GM23338 (cell line): ENCODE results near the gene FKBP1B. TPM values are rescaled to one million over a fixed set of nuclear protein-coding genes. Genes with fewer than 3 reads are reported as not detected.
A peak's percentile ranks its signal among the peaks of the same experiment; 100 is the strongest.

Experiments
- ATAC-seq: fragments of 200-7000 bp; cut with Tn5 transposase; 3 replicates; pipeline ENCODE4 v1.9.1; 2020
- DNase-seq: peaks from one replicate; pipeline ENCODE4 v3.0.0-alpha.2; 2015; ENCODE audit warnings: low spot score
- H2AFZ ChIP-seq: fragments of 200-600 bp; sonication (generic); 2 replicates; pipeline ENCODE4 v1.8.0; 2016; ENCODE audit warnings: antibody characterized with exemption, mild to moderate bottlenecking, moderate library complexity
- H3F3A ChIP-seq: fragments of 200-600 bp; sonication (generic); replicated peaks from 2 replicates; pipeline ENCODE4 v1.8.0; 2017; ENCODE audit warnings: antibody characterized with exemption, mixed run types, low read depth
- H3K27ac ChIP-seq: fragments of 200-600 bp; sonication (generic); 2 replicates; pipeline ENCODE4 v1.6.1; 2016; ENCODE audit warnings: low read depth
- H3K27me3 ChIP-seq: fragments of 200-600 bp; sonication (generic); 2 replicates; pipeline ENCODE4 v1.8.0; 2016; ENCODE audit warnings: mild to moderate bottlenecking, mixed run types, moderate library complexity; ENCODE audit not compliant: insufficient read depth
- H3K36me3 ChIP-seq: fragments of 200-600 bp; sonication (generic); 2 replicates; pipeline ENCODE4 v1.8.0; 2016; ENCODE audit warnings: mild to moderate bottlenecking; ENCODE audit not compliant: insufficient read depth
- H3K4me1 ChIP-seq: fragments of 200-600 bp; sonication (generic); 2 replicates; pipeline ENCODE4 v1.8.0; 2016; ENCODE audit warnings: mild to moderate bottlenecking, moderate library complexity; ENCODE audit not compliant: insufficient read depth
- H3K4me2 ChIP-seq: fragments of 200-600 bp; sonication (generic); 2 replicates; pipeline ENCODE4 v1.7.1; 2017; ENCODE audit warnings: mixed run types
- H3K4me3 ChIP-seq: fragments of 200-600 bp; sonication (generic); 2 replicates; pipeline ENCODE4 v1.6.1; 2016; ENCODE audit warnings: mixed run types
- H3K79me2 ChIP-seq: fragments of 200-600 bp; sonication (generic); replicated peaks from 2 replicates; pipeline ENCODE4 v1.8.0; 2017; ENCODE audit warnings: mild to moderate bottlenecking; ENCODE audit not compliant: insufficient read depth
- H3K9me2 ChIP-seq: fragments of 200-600 bp; sonication (generic); 2 replicates; pipeline ENCODE4 v1.8.0; 2017; ENCODE audit not compliant: insufficient read depth
- H4K20me1 ChIP-seq: fragments of 200-600 bp; sonication (generic); replicated peaks from 2 replicates; pipeline ENCODE4 v1.8.0; 2017; ENCODE audit warnings: mild to moderate bottlenecking; ENCODE audit not compliant: insufficient read depth
- H3K27ac Mint-ChIP-seq: 2 replicates; pipeline ENCODE4 v1.8.0; 2020; ENCODE audit warnings: inconsistent platforms, mild to moderate bottlenecking, moderate library complexity, mixed read lengths
- H3K27me3 Mint-ChIP-seq: 3 replicates; pipeline ENCODE4 v1.8.0; 2022; ENCODE audit warnings: low read depth, mild to moderate bottlenecking, moderate library complexity, mixed read lengths, inconsistent platforms; ENCODE audit not compliant: insufficient read depth, poor library complexity
- H3K36me3 Mint-ChIP-seq: 3 replicates; pipeline ENCODE4 v1.8.0; 2021; ENCODE audit warnings: low read depth, mild to moderate bottlenecking, inconsistent platforms, moderate library complexity, mixed read lengths
- H3K4me1 Mint-ChIP-seq: 3 replicates; pipeline ENCODE4 v1.8.0; 2020; ENCODE audit warnings: mild to moderate bottlenecking, inconsistent platforms, mixed read lengths
- H3K4me3 Mint-ChIP-seq: 3 replicates; pipeline ENCODE4 v1.8.0; 2021; ENCODE audit warnings: moderate library complexity, mild to moderate bottlenecking, inconsistent platforms, mixed read lengths
- H3K9me3 Mint-ChIP-seq: 3 replicates; pipeline ENCODE4 v1.8.0; 2020; ENCODE audit warnings: moderate library complexity, mild to moderate bottlenecking, inconsistent platforms, mixed read lengths
- CREB1 ChIP-seq: fragments of 250-450 bp; sonication (Bioruptor Pico); IDR thresholded peaks from 2 replicates; pipeline ENCODE4 v1.5.0; 2020; ENCODE audit warnings: low read depth, mild to moderate bottlenecking, moderate library complexity
- CTCF ChIP-seq, 2 experiments: fragments of 200-600 bp in 1 of 2; sonication (generic) in 1 of 2; conservative IDR thresholded peaks; 2 replicates each; pipeline versions ENCODE4 v1.5.1 to v1.6.1; 2016 to 2017; ENCODE audit warnings: antibody characterized with exemption in 2 of 2, low read depth in 2 of 2, mild to moderate bottlenecking in 2 of 2, moderate library complexity in 1 of 2
- ETS1 ChIP-seq: IDR thresholded peaks from 2 replicates; pipeline ENCODE4 v1.6.1; 2016; ENCODE audit warnings: antibody characterized with exemption
- EZH2 ChIP-seq: fragments of 200-600 bp; sonication (generic); IDR thresholded peaks from one replicate; pipeline ENCODE4 v1.8.0; 2017; ENCODE audit warnings: antibody characterized with exemption, mild to moderate bottlenecking, low read depth; ENCODE audit not compliant: unreplicated experiment
- EZH2phosphoT487 ChIP-seq: fragments of 200-600 bp; sonication (generic); IDR thresholded peaks from one replicate; pipeline ENCODE4 v1.8.1; 2018; ENCODE audit warnings: antibody characterized with exemption; ENCODE audit not compliant: unreplicated experiment
- JUNB ChIP-seq: IDR thresholded peaks from one replicate; pipeline ENCODE4 v1.6.1; 2016; ENCODE audit warnings: antibody characterized with exemption; ENCODE audit not compliant: unreplicated experiment
- POLR2AphosphoS5 ChIP-seq: IDR thresholded peaks from 2 replicates; pipeline ENCODE4 v1.6.1; 2016; ENCODE audit warnings: antibody characterized with exemption, low read depth
- STAT1 ChIP-seq: IDR thresholded peaks from one replicate; pipeline ENCODE4 v1.6.1; 2016; ENCODE audit warnings: antibody characterized with exemption; ENCODE audit not compliant: unreplicated experiment
- ZNF114 ChIP-seq: fragments of 250-450 bp; sonication (Bioruptor Pico); IDR thresholded peaks from 2 replicates; pipeline ENCODE4 v1.5.0; 2020; ENCODE audit warnings: mild to moderate bottlenecking, moderate library complexity
- ZNF331 ChIP-seq: fragments of 250-450 bp; sonication (Bioruptor Pico); IDR thresholded peaks from 2 replicates; pipeline ENCODE4 v1.5.0; 2020; ENCODE audit warnings: low read depth, mild to moderate bottlenecking, moderate library complexity
- long read RNA-seq: library from polyadenylated mRNA; unstranded; transcript quantifications from one replicate; pipeline ENCODE4 v2.0.0, GENCODE V29; 2020; ENCODE audit not compliant: unreplicated experiment
- polyA plus RNA-seq: library from polyadenylated mRNA; unstranded; fragments of >200 nt; fragmentation: Nextera tagmentation; extraction: Ambion mirVana; gene quantifications from 2 replicates; pipeline ENCODE4 v1.2.1, GENCODE V29; 2016
- total RNA-seq: library from RNA; depleted of rRNA; stranded (reverse); fragments of >200 nt; shearing (Covaris generic); gene quantifications from 2 replicates; pipeline ENCODE4 v1.2.3, GENCODE V29; 2014; rRNA removed
- TF ChIP-seq, protein P1 (sequence below): fragments of 250-450 bp; sonication (Bioruptor Pico); IDR thresholded peaks from 2 replicates; pipeline ENCODE4 v1.5.0; 2020; ENCODE audit warnings: mild to moderate bottlenecking, moderate library complexity

Gene FKBP1B
- total RNA-seq (48.2 and 51.3 TPM in 2 replicates), polyA plus RNA-seq (75.7 and 77.1 TPM in 2 replicates)
- long read RNA-seq, transcript FKBP1B-202 (4 exons, 1,010 nt) = minor isoform, 26 of 74 reads
- long read RNA-seq, transcript FKBP1B-201 (4 exons, 952 nt) = major isoform, 30 of 74 reads
- long read RNA-seq, partial matches to known transcripts = 0 of 74 reads
- long read RNA-seq, other reads (novel, unspliced or antisense) = 11 of 74 reads

DNA sequence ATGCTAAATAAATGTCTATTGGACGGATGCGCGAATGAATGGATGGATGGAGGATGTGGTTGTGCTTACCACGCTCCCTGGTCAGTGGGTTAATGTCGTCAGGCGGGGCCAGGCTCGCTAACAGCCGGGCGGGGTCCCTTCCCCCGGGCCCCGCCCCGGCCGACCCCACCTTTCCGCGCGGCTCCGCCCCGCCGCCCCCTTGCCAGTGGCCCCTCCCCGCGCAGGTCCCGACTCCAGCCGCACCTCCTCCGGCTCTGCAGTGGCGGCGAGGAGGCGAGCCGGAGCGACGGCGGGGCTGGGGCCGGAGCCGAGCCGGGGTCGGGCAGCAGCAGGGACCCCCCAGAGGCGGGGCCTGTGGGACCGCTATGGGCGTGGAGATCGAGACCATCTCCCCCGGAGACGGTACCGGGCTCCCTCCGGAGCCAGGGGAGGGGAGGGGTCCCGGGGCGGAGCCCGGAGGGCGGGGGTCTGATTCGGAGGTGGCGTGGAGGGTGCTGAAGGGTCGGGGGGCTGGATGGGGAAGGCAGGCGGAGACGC, at the start of gene FKBP1B:
TSS of gene FKBP1B (plus strand) at position 257 of the 537 bp plus-strand sequence. CDS start at position 366, 109 bp downstream.
- H3K27ac Mint-ChIP-seq = no peak within 1 kb of the TSS
- Histone ChIP-seq H3K27ac (peak within 1 kb of the TSS; percentile 74), H4K20me1 (no peaks in the 10 kb centered on the region; the same call in 1 of the 2 replicates), H3K9me2 (no peaks in the 10 kb centered on the region), H3K36me3 (no peaks in the 10 kb centered on the region), H2AFZ (peak within 1 kb of the TSS; percentile 93), H3K79me2 (peaks cover 40% of the 10 kb centered on the region), H3K4me3 (peak within 1 kb of the TSS; percentile 82), H3K4me1 (peaks cover 30% of the 10 kb centered on the region), H3F3A (peaks cover 20% of the 10 kb centered on the region; the same call in 1 of the 2 replicates), H3K27me3 (no peaks in the 10 kb centered on the region), H3K4me2 (peak within 1 kb of the TSS; percentile 95)
- no peaks in the 10 kb centered on the region for H3K9me3 Mint-ChIP-seq
- H3K36me3 Mint-ChIP-seq = no peaks in the 10 kb centered on the region; the same call in 2 of the 3 replicates
- H3K4me1 Mint-ChIP-seq = peaks cover 22% of the 10 kb centered on the region
- H3K27me3 Mint-ChIP-seq = peaks cover 10% of the 10 kb centered on the region
- DNase-seq (peak; percentile 91), ATAC-seq (peak; percentile 61)
- TF ChIP-seq CTCF (conservative IDR thresholded peaks at IDR 0.05; ENCODE audit: low read depth in 2 of 2) (no peak), EZH2phosphoT487 (no peak), POLR2AphosphoS5 (peak; percentile 96)
- no peak within 1 kb of the TSS; the same call in 2 of the 3 replicates for H3K4me3 Mint-ChIP-seq

- H3K79me2 ChIP-seq = no peaks in the 10 kb centered on the region
- no peaks in the 10 kb centered on the region for H3K36me3 ChIP-seq
- Mint-ChIP-seq H3K27me3 (peaks cover 15% of the 10 kb centered on the region), H3K4me1 (peaks cover 14% of the 10 kb centered on the region; the same call in 2 of the 3 replicates), H3K9me3 (no peaks in the 10 kb centered on the region), H3K36me3 (no peaks in the 10 kb centered on the region), H3K27ac (no peak overlapping the region), H3K4me3 (no peak overlapping the region)
- no peak for ATAC-seq
- H4K20me1 ChIP-seq = no peaks in the 10 kb centered on the region
- H3F3A ChIP-seq = peaks cover 11% of the 10 kb centered on the region; the same call in 1 of the 2 replicates
- H3K27me3 ChIP-seq = peaks cover 14% of the 10 kb centered on the region
- H3K4me1 ChIP-seq = peaks cover 18% of the 10 kb centered on the region
- H3K9me2 ChIP-seq = no peaks in the 10 kb centered on the region
- no peak overlapping the region for H3K4me3 ChIP-seq
- H2AFZ ChIP-seq = no peak overlapping the region
- DNase-seq = no peak
- H3K4me2 ChIP-seq = no peak overlapping the region
- no peak overlapping the region for H3K27ac ChIP-seq
- TF ChIP-seq ZNF114 = no peak
- no peak for TF ChIP-seq ZNF331 (CRISPR knock-in tag)
- TF ChIP-seq EZH2phosphoT487 = no peak
- TF ChIP-seq JUNB = no peak
- no peak for TF ChIP-seq POLR2AphosphoS5
- TF ChIP-seq, protein P1, sequence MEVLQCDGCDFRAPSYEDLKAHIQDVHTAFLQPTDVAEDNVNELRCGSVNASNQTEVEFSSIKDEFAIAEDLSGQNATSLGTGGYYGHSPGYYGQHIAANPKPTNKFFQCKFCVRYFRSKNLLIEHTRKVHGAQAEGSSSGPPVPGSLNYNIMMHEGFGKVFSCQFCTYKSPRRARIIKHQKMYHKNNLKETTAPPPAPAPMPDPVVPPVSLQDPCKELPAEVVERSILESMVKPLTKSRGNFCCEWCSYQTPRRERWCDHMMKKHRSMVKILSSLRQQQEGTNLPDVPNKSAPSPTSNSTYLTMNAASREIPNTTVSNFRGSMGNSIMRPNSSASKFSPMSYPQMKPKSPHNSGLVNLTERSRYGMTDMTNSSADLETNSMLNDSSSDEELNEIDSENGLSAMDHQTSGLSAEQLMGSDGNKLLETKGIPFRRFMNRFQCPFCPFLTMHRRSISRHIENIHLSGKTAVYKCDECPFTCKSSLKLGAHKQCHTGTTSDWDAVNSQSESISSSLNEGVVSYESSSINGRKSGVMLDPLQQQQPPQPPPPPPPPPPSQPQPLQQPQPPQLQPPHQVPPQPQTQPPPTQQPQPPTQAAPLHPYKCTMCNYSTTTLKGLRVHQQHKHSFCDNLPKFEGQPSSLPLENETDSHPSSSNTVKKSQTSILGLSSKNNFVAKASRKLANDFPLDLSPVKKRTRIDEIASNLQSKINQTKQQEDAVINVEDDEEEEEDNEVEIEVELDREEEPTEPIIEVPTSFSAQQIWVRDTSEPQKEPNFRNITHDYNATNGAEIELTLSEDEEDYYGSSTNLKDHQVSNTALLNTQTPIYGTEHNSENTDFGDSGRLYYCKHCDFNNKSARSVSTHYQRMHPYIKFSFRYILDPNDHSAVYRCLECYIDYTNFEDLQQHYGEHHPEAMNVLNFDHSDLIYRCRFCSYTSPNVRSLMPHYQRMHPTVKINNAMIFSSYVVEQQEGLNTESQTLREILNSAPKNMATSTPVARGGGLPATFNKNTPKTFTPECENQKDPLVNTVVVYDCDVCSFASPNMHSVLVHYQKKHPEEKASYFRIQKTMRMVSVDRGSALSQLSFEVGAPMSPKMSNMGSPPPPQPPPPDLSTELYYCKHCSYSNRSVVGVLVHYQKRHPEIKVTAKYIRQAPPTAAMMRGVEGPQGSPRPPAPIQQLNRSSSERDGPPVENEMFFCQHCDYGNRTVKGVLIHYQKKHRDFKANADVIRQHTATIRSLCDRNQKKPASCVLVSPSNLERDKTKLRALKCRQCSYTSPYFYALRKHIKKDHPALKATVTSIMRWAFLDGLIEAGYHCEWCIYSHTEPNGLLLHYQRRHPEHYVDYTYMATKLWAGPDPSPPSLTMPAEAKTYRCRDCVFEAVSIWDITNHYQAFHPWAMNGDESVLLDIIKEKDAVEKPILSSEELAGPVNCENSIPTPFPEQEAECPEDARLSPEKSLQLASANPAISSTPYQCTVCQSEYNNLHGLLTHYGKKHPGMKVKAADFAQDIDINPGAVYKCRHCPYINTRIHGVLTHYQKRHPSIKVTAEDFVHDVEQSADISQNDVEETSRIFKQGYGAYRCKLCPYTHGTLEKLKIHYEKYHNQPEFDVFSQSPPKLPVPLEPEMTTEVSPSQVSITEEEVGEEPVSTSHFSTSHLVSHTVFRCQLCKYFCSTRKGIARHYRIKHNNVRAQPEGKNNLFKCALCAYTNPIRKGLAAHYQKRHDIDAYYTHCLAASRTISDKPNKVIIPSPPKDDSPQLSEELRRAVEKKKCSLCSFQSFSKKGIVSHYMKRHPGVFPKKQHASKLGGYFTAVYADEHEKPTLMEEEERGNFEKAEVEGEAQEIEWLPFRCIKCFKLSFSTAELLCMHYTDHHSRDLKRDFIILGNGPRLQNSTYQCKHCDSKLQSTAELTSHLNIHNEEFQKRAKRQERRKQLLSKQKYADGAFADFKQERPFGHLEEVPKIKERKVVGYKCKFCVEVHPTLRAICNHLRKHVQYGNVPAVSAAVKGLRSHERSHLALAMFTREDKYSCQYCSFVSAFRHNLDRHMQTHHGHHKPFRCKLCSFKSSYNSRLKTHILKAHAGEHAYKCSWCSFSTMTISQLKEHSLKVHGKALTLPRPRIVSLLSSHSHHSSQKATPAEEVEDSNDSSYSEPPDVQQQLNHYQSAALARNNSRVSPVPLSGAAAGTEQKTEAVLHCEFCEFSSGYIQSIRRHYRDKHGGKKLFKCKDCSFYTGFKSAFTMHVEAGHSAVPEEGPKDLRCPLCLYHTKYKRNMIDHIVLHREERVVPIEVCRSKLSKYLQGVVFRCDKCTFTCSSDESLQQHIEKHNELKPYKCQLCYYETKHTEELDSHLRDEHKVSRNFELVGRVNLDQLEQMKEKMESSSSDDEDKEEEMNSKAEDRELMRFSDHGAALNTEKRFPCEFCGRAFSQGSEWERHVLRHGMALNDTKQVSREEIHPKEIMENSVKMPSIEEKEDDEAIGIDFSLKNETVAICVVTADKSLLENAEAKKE = no peak
- TF ChIP-seq STAT1 = no peak
- TF ChIP-seq EZH2 = no peak
- no peak for TF ChIP-seq ETS1
- TF ChIP-seq CREB1 (CRISPR knock-in tag) = no peak
Measured at GRCh38 chr2:24007693-24008092, 41.8 kb upstream of the FKBP1B start.
